ENCODE data around the gene SLC25A11.

The SLC25A11 gene

GRCh38 chr17:4972322-4972721 lies 32.5 kb upstream of the SLC25A11 start:
- Mint-ChIP-seq H3K4me1 (peaks cover 22% of the 10 kb centered on the region), H3K4me3 (peak overlapping the region in 2 of 3 experiments; percentile 31 to 55), H3K9me3 (no peaks in the 10 kb centered on the region), H3K27ac (no peak overlapping the region), H3K36me3 (ENCODE audit: low read depth) (peaks cover 26% of the 10 kb centered on the region), H3K27me3 (ENCODE audit: low read depth) (no peaks in the 10 kb centered on the region)
- no peak for TF ChIP-seq CTCF (IDR thresholded peaks at IDR 0.05; ENCODE audit: unreplicated experiment in 3 of 3)

GRCh38 chr17:4971826-4972225 lies 32.0 kb upstream of the SLC25A11 start:
- no peak overlapping the region for H3K27ac Mint-ChIP-seq
- TF ChIP-seq CTCF (IDR thresholded peaks at IDR 0.05; ENCODE audit: unreplicated experiment in 3 of 3), result no peak
- H3K4me3 Mint-ChIP-seq, result no peak overlapping the region
- H3K4me1 Mint-ChIP-seq, result peaks cover 22% of the 10 kb centered on the region
- peaks cover 26% of the 10 kb centered on the region for H3K36me3 Mint-ChIP-seq (ENCODE audit: low read depth)
- H3K27me3 Mint-ChIP-seq (ENCODE audit: low read depth), result no peaks in the 10 kb centered on the region
- no peaks in the 10 kb centered on the region for H3K9me3 Mint-ChIP-seq

DNA sequence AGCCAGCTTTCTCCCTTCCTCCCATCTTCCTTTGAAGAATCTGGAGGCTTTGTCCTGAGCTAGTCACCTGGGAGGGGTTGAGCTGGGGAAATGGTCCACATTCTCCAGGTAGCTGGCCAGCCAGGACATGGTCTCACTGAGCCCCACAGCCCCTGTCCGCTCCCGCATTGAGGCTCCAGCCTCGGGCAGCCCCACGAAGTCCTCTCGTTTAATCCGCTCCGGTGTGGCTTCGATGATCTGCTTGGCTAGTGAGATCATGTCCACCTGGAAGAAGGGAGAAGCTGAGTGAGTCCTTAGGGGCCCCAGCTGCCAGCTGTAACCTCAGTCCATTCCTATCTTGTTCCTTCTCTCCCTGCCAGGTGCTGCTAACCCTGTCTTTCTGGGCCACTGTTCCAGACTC lies 30.4 kb upstream of the SLC25A11 start:
- no peak for TF ChIP-seq CTCF (IDR thresholded peaks at IDR 0.05; ENCODE audit: unreplicated experiment in 3 of 3)
- H3K4me3 Mint-ChIP-seq, result peak overlapping the region; percentile 70 to 82 (median 72)
- H3K9me3 Mint-ChIP-seq, result no peaks in the 10 kb centered on the region
- H3K4me1 Mint-ChIP-seq, result peaks cover 29% of the 10 kb centered on the region
- peaks cover 30% of the 10 kb centered on the region for H3K36me3 Mint-ChIP-seq (ENCODE audit: low read depth)
- H3K27me3 Mint-ChIP-seq (ENCODE audit: low read depth), result no peaks in the 10 kb centered on the region
- peak overlapping the region in 2 of 3 experiments; percentile 62 to 76 for H3K27ac Mint-ChIP-seq

- no peak for TF ChIP-seq CTCF (IDR thresholded peaks at IDR 0.05; ENCODE audit: unreplicated experiment in 3 of 3)
- peaks cover 29% of the 10 kb centered on the region for H3K4me1 Mint-ChIP-seq
- no peaks in the 10 kb centered on the region for H3K27me3 Mint-ChIP-seq (ENCODE audit: low read depth)
- peaks cover 31% of the 10 kb centered on the region for H3K36me3 Mint-ChIP-seq (ENCODE audit: low read depth)
- no peak overlapping the region for H3K27ac Mint-ChIP-seq
- no peaks in the 10 kb centered on the region for H3K9me3 Mint-ChIP-seq
- no peak overlapping the region for H3K4me3 Mint-ChIP-seq
These were observed 29.8 kb upstream of the SLC25A11 start for GRCh38 chr17:4969551-4970173.

DNA sequence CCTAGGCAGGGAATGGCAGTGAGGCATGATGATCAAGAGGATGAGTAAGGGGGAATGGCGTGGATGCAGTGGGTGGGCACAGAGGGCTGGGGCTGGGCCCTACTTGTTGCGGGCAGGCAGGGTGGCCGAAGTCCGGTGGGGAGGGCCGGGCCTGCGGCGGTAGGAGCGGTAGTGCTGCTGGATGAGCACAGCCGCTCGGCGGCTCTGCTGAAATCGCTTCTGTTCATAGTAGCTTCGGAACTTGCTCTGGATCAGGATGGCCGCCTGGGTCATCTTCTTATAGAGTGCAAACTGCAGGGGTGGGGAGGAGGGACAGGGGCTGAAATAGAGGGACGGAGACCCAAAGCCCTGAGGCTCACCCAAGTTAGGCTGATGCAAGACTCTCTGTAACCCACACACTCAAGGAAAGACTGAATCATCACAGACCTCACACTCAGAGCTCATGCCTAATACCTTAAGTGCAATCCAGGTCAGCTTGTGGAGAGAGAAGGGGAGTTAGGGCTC lies 29.3 kb upstream of the SLC25A11 start:
- H3K27ac Mint-ChIP-seq, result no peak overlapping the region
- no peaks in the 10 kb centered on the region for H3K9me3 Mint-ChIP-seq
- H3K36me3 Mint-ChIP-seq (ENCODE audit: low read depth), result peaks cover 26% of the 10 kb centered on the region
- H3K4me1 Mint-ChIP-seq, result peaks cover 29% of the 10 kb centered on the region
- H3K4me3 Mint-ChIP-seq, result no peak overlapping the region
- TF ChIP-seq CTCF (IDR thresholded peaks at IDR 0.05; ENCODE audit: unreplicated experiment in 3 of 3), result no peak
- no peaks in the 10 kb centered on the region for H3K27me3 Mint-ChIP-seq (ENCODE audit: low read depth)

- Mint-ChIP-seq H3K9me3 (no peaks in the 10 kb centered on the region), H3K27me3 (ENCODE audit: low read depth) (no peaks in the 10 kb centered on the region), H3K4me1 (peaks cover 29% of the 10 kb centered on the region), H3K4me3 (no peak overlapping the region), H3K27ac (no peak overlapping the region), H3K36me3 (ENCODE audit: low read depth) (peaks cover 22% of the 10 kb centered on the region)
- TF ChIP-seq CTCF (IDR thresholded peaks at IDR 0.05; ENCODE audit: unreplicated experiment in 3 of 3), result no peak
These were observed 28.7 kb upstream of the SLC25A11 start for GRCh38 chr17:4968486-4969046.
